Measurements from ENCODE around the gene LONP1.
"Not testable (repeated sequence)": the region's sequence is repeated elsewhere in the genome, so short reads cannot be mapped to it uniquely, and the experiment has no call there.

LONP1 gene

DNA sequence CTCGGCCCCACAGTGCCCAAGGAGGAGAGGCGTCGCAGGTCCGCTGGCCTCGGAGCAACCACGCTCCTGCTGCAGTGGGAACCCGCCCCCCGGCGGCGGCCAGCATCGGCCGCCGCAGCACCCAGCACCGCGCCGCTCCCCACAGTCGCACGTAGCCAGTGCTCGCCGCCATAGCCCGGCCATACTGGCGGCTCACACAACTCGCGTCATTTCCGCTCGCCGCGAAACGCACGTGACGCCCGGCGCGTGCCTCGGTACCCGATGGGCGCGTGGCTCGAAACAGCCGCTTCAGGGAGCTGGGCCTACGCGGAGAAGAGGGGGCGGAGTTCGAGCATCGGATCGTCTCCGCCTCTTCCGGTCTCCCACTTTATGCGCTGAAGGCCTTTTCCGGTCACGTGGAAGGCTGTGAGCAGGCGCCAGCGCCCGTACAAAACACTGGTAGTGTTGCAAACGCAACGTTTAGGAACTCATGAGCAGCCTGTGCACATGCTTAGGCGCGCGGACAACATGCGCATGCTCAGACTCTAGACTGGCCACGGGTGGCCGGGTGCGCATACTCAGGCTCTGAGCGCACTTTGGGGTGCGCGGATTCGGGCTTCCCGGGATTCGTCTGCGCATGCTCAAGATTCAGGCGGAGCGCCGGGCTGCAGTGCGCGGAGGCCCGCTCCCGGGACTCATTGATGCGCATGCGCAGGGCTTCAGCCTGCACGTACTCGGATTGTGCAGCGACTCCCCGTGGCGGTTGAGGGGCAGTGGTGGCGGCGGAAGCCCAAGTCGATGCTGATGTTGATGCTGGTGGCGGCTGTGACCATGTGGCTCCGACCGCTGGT is at the start of gene LONP1, which contains the start of gene CATSPERD:
LONP1 (minus strand) TSS at position 186 of the 830 bp plus-strand sequence; CDS start at position 172, 14 bp downstream.
CATSPERD (plus strand) TSS at position 677 of the 830 bp plus-strand sequence; CDS start at position 778, 101 bp downstream.
- DNase-seq (ENCODE audit: low spot score): peak; percentile 99

GRCh38 chr19:5767949-5768348 is 48.0 kb upstream of the LONP1 start:
- DNase-seq (ENCODE audit: low spot score): no peak

- no peak for DNase-seq (ENCODE audit: low spot score)
Observed at GRCh38 chr19:5765220-5765619, 45.3 kb upstream of the LONP1 start.

GRCh38 chr19:5762608-5763217 is 42.8 kb upstream of the LONP1 start:
- no peak for DNase-seq (ENCODE audit: low spot score)

GRCh38 chr19:5753743-5754142 is 33.8 kb upstream of the LONP1 start:
- DNase-seq (ENCODE audit: low spot score): no peak

DNA sequence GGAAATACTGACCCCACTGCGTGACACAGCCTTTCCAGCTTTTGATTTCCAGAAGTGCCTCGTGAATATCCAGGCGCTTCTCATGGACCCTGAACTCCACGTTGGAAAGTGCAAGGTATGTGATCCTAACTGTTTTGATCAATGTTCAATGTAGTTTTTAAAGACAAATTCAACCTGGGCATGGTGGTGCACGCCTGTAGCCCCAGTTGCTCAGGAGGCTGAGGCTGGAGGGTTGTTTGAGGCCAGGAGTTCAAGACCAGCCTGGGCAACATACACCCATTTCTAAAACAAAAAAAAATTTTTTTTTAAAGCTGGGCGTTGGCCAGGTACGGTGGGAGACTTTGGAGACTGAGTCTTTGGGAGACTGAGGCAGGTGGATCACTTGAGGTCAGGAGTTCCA is 31.8 kb upstream of the LONP1 start:
- DNase-seq (ENCODE audit: low spot score): no peak

DNA sequence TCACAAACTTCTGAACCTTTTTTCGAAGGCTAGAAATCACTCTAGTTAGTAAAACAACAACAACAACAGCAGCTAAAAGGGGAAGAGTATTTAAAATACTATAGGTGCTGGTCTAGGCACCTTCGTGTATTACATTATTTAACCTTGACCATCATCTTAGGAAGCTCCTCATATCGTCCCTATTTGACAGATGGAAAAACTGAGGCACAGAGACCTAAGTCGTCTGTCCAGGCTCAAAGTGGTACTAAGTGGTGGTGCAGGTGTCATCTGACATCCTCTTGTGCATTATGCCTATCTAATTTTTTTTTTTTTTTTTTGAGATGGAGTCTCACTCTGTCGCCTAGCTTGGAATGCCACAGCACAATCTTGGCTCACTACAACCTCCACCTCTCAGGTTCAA is 29.6 kb upstream of the LONP1 start:
- no peak for DNase-seq (ENCODE audit: low spot score)

DNA sequence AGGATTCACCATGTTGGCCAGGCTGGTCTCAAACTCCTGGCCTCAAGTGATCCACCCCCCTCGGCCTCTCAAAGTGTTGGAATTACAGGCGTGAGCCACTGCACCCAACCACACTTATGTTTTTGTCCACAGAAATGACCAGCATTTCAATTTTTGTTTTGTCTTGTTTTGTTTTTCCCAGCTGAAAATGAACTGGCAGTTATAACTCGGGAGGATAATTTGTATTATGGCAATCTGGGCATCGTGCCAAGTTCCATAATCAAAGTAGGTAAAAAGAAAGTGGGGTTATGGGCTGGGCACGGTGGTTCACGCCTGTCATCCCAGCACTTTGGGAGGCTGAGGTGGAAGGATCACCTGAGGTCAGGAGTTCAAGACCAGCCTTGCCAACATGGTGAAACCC is 29.0 kb upstream of the LONP1 start:
- not testable (repeated sequence) for DNase-seq (ENCODE audit: low spot score)

DNA sequence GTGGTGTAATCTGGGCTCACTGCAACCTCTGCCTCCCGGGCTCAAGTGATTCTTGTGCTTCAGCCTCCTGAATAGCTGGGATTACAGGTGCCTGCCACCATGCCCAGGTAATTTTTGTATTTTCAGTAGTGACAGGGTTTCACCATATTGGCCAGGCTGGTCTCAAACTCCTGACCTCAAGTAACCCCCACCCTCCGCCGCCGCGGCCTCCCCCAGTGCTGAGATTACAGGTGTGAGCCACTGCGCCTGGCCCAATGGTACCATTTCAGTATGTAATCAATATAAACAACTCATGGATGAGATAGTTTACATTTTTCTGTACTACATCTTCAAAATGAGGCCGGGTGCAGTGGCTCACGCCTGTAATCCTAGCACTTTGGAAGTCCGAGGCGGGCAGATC is 25.1 kb upstream of the LONP1 start:
- not testable (repeated sequence) for DNase-seq (ENCODE audit: low spot score)

DNA sequence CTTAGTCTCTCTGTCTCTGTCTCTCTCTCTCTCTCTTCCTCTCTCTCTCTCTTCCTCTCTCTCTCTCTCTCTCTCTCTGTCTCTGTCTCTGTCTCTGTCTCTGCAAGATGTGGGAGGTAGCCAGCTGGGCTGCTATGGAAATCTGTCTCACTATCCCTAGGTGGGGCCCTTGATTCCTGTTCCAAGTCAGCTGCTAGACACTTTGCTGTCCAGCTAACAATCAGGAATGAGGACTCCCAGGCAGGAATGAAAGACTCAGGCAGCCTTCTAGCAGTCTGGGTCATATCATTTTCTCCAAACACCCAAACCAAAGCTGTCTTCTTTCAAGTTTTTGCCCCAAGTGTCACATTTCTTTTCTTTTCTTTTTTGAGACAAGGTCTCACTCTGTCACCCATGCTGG is 23.7 kb upstream of the LONP1 start:
- no peak for DNase-seq (ENCODE audit: low spot score)

GRCh38 chr19:5742051-5742450 is 22.1 kb upstream of the LONP1 start:
- DNase-seq (ENCODE audit: low spot score): no peak

DNA sequence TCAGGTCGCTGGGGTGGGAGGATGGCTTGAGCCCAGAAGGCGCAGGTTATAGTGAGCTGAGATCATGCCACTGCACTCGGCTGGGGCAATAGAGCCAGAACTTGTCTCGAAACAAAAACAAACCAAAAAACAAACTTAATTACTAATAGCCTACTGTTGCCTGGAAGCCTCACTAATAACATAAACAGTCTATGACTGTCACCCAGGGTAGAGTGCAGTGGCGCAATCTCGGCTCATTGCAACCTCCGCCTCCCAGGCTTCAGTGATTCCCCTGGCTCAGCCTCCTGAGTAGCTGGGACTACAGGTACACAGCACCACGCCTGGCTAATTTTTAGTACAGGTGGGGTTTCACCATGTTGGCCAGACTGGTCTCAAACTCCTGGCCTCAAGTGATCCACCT is 18.5 kb upstream of the LONP1 start:
- DNase-seq (ENCODE audit: low spot score): no peak

DNA sequence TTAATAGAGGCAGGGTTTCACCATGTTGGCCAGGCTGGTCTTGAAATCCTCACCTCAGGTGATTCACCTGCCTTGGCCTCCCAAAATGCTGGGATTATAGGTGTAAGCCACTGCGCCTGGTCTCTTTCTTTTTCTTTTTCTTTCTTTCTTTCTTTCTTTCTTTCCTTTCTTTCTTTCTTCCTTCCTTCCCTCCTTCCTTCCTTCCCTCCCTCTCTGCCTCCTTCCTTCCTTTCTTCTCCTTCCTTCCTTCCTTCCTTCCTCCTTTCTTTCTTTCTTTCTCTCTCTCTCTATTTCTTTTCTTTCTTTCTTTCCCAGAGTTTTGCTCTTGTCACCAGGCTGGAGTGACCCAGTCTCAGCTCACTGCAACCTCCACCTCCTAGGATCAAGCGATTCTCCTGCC is 13.2 kb upstream of the LONP1 start:
- not testable (repeated sequence) for DNase-seq (ENCODE audit: low spot score)

- DNase-seq (ENCODE audit: low spot score): no peak
Observed at GRCh38 chr19:5727453-5728050, 7.6 kb upstream of the LONP1 start.

- peak; percentile 52 for DNase-seq (ENCODE audit: low spot score)
Observed at GRCh38 chr19:5719274-5719960, 529 bp downstream of the LONP1 start.

DNA sequence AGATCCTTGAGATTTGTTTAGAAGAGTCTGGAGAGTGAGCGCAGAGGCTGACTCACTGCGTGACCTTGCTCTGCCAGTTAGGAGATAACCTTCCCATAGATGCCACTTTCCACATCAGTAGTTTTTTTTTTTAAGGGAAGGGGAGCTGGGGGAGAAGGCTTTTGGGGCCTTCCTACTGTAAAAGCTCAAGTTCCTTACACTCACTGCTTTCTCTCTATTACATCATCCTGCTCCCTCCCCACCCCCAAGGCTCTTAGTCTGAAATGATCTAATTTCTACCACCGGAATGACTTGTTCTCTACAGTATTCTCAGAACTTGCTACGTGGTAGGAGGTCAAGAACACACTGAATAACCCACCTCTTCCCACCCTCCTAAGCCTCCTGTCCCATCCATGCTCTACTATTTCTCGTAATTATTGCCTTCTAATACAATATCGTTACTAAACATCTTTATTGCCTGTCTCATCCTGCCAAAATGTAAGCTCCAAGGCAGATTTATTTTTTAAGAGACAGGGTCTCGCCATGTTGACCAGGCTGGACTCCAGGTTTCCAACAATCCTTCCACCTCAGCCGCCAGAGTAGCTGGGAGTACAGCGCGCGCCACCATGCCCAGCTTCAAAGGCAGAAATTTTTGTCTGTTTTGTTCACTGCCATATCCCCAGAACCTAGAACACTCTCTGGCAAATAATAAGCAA is 1.2 kb downstream of the LONP1 start:
- DNase-seq (ENCODE audit: low spot score): peak; percentile 71

DNA sequence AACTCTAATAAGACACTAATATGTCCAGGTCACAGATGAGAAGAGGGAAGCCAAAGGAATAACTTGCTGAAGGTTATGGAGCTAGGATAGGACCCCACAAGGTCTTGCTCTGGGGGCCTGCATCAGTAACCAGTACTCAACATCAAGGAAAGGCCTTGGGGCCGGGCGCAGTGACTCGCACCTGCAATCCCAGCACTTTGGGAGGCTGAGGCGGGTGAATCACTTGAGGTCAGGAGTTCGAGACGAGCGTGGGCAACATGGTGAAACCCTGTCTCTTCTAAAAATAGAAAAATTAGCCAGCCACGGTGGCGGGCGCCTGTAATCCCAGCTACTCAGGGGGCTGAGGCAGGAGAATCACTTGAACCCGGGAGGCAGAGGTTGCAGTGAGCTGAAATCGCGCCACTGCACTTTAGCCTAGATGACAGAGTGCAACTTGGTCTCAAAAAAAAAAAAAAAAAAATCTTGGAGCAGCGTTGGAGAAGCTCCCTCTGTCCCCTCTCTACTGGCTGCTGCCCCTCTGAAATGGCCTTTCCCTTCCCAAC is 1.8 kb downstream of the LONP1 start:
- DNase-seq (ENCODE audit: low spot score): peak; percentile 8

GRCh38 chr19:5717215-5717935 is 2.6 kb downstream of the LONP1 start:
- no peak for DNase-seq (ENCODE audit: low spot score)

DNA sequence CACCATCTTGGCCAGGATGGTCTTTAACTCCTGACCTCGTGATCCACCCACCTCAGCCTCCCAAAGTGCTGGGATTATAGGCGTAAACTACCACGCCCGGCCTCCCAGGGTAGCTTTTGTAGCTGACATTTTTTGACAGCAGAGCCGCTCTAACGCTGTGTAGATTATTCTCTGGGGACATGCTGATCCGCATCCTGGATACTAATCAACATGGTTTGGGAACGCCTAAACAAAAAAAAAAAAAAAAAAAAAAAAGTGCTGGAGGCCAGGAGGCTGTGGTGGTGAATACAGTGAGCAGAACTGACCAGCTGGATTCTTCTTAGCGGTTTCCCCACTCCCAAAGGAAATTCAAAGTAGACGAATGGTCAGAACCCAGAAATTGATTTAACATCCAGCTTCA is 5.1 kb downstream of the LONP1 start:
- no peak for DNase-seq (ENCODE audit: low spot score)

GRCh38 chr19:5713228-5713627 is 6.7 kb downstream of the LONP1 start:
- DNase-seq (ENCODE audit: low spot score): no peak

GRCh38 chr19:5711713-5712161 is 8.2 kb downstream of the LONP1 start:
- DNase-seq (ENCODE audit: low spot score): no peak

Measured in hematopoietic multipotent progenitor cell treated with erythropoietin and hydrocortisone succinate and interleukin-3 and kit ligand, for 17 days (in vitro differentiated cells).